Right lobe of liver (tissue), 6 donors: ENCODE data around the gene PPP4R3C. TPM values are rescaled to one million over a fixed set of nuclear protein-coding genes. Genes with fewer than 3 reads are reported as not detected.
"Not testable (repeated sequence)": the region's sequence is repeated elsewhere in the genome, so short reads cannot be mapped to it uniquely, and the experiment has no call there.

ENCODE experiments used
- ATAC-seq, 4 donors: fragments of 200-7000 bp; cut with Tn5 transposase; one replicate each; pipeline ENCODE4 v1.9.1; 2020; ENCODE audit warnings: mild to moderate bottlenecking in 4 of 4, moderate library complexity in 4 of 4
- DNase-seq, 3 donors: peaks; one replicate each; pipeline ENCODE4 v3.0.0-alpha.2; 2020
- H3K27ac ChIP-seq, 3 donors: fragments of 200-600 bp; one replicate each; pipeline ENCODE4 v1.8.0; 2022
- H3K27me3 ChIP-seq, 2 donors: fragments of 200-600 bp; one replicate each; pipeline ENCODE4 v1.8.0; 2022
- H3K36me3 ChIP-seq, 4 donors: fragments of 200-600 bp; sonication (generic) in 1 of 4; one replicate each; pipeline versions ENCODE4 v1.5.1 to v1.8.0; 2017 to 2022; ENCODE audit warnings: control low read depth in 1 of 4
- H3K4me1 ChIP-seq, 4 donors: fragments of 200-600 bp; sonication (generic) in 1 of 4; one replicate each; pipeline versions ENCODE4 v1.5.1 to v1.8.0; 2017 to 2022; ENCODE audit warnings: control low read depth in 1 of 4
- H3K4me3 ChIP-seq, 3 donors: fragments of 200-600 bp; one replicate each; pipeline ENCODE4 v1.8.0; 2022
- H3K9me3 ChIP-seq, 4 donors: fragments of 200-600 bp; sonication (generic) in 1 of 4; one replicate each; pipeline versions ENCODE4 v1.5.1 to v1.8.0; 2017 to 2022; ENCODE audit warnings: control low read depth in 1 of 4
- CTCF ChIP-seq, 4 donors: fragments of 200-600 bp in 3 of 4; fragments of 450-650 bp in 1 of 4; IDR thresholded peaks; one replicate each; pipeline versions ENCODE4 v1.5.1 to v1.8.0; 2016 to 2022; ENCODE audit warnings: antibody characterized with exemption in 4 of 4, mild to moderate bottlenecking in 2 of 4
- POLR2A ChIP-seq: fragments of 450-650 bp; IDR thresholded peaks from one replicate; pipeline ENCODE4 v1.6.1; 2017; ENCODE audit warnings: antibody characterized with exemption, mild to moderate bottlenecking
- WGBS: methylation state at CpG from one replicate; pipeline ENCODE4 v1.1.6; 2018; ENCODE audit warnings: low coverage, low lambda C conversion rate; ENCODE audit not compliant: insufficient coverage; ENCODE audit errors: missing lambda C conversion rate; 5-methylcytosine and 5-hydroxymethylcytosine counted together
- intact Hi-C, 2 donors: fragments of 100-400 bp; cut with DNase I; formaldehyde crosslinking; loops; one replicate each; pipeline versions ENCODE4 v1.11.2 to v1.14.1; 2022
- long read RNA-seq: library from polyadenylated mRNA; unstranded; transcript quantifications from one replicate; pipeline ENCODE4 v2.0.0, GENCODE V29; 2019
- total RNA-seq, 6 experiments: library from RNA; depleted of rRNA in 2 of 6; stranded (reverse); fragments of >200 nt in 2 of 6; fragmentation: NEBNext Ultra II Directional in 3 of 6; extraction: Animal tissue kit (Norgen Biotek cat#: 25700) in 3 of 6; gene quantifications; one replicate each; pipeline versions ENCODE4 v1.1.0 to v1.2.4, GENCODE V29; 2016 to 2023
- donor health status: DM: no; HTN: yes; CAD: no.
- donor health status: DM: no; HTN: no; CAD: no.
- donor health status: DM: no; HTN: no; CAD: no.
- donor health status: DM: no; HTN: yes; CAD: no.
- donor health status: DM: no; HTN: yes; CAD: no.

Gene PPP4R3C
- not detected for total RNA-seq
- long read RNA-seq: 0 reads

GRCh38 chrX:27463187-27463586 lies at the start of gene PPP4R3C:
Gene PPP4R3C, minus strand, starts transcription at chrX:27463341. Its CDS starts 45 bp downstream, at chrX:27463296.
- Histone ChIP-seq H3K27ac (no peak within 1 kb of the TSS), H3K9me3 (no peaks in the 10 kb centered on the region), H3K27me3 (no peaks in the 10 kb centered on the region), H3K4me3 (no peak within 1 kb of the TSS), H3K4me1 (no peaks in the 10 kb centered on the region), H3K36me3 (no peaks in the 10 kb centered on the region)
- 33% methylated on average over 2 of the region's 14 CpGs for WGBS
- DNase-seq: no peak
- intact Hi-C loops: no loop called here
- ATAC-seq: no peak
- TF ChIP-seq POLR2A: no peak
- TF ChIP-seq CTCF (IDR thresholded peaks at IDR 0.05): no peak

DNA sequence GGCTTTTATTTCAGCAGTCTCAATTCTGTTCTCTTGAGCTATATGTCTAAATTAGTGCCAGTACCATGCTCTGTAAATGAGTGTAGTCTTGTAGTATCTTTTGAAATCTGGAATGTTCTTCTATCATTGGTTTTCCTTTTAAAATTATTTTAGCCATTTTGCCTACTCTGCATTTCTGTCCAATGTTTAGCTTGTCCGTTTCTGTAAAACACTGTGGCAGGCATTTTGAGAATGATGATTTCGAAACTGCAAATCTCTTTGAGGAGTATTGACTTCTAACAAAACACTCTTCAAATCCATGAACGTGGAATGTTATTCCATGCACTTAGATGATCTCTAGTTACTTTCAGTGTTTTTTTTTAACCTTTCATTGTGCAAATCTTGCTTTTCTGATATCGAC lies 28.3 kb upstream of the PPP4R3C start:
- TF ChIP-seq POLR2A (no peak), CTCF (IDR thresholded peaks at IDR 0.05) (no peak)
- intact Hi-C loops: no loop called here
- no peak for ATAC-seq
- Histone ChIP-seq H3K36me3 (no peaks in the 10 kb centered on the region), H3K4me1 (no peaks in the 10 kb centered on the region), H3K4me3 (no peak overlapping the region), H3K27ac (no peak overlapping the region), H3K9me3 (no peaks in the 10 kb centered on the region), H3K27me3 (no peaks in the 10 kb centered on the region)
- no peak for DNase-seq
- 30% methylated on average over 4 of the region's 4 CpGs for whole genome bisulfite sequencing

- no peak overlapping the region for H3K4me3 ChIP-seq
- TF ChIP-seq CTCF (IDR thresholded peaks at IDR 0.05) (no peak), POLR2A (no peak)
- WGBS: 24% methylated on average over 1 of the region's 1 CpG
- H3K36me3 ChIP-seq: no peaks in the 10 kb centered on the region
- H3K9me3 ChIP-seq: no peaks in the 10 kb centered on the region
- no peak overlapping the region for H3K27ac ChIP-seq
- no peaks in the 10 kb centered on the region for H3K4me1 ChIP-seq
- intact Hi-C loops: no loop called here
- ATAC-seq (no peak), DNase-seq (no peak)
- no peaks in the 10 kb centered on the region for H3K27me3 ChIP-seq
Measured at GRCh38 chrX:27466051-27466450, 2.9 kb upstream of the PPP4R3C start.

DNA sequence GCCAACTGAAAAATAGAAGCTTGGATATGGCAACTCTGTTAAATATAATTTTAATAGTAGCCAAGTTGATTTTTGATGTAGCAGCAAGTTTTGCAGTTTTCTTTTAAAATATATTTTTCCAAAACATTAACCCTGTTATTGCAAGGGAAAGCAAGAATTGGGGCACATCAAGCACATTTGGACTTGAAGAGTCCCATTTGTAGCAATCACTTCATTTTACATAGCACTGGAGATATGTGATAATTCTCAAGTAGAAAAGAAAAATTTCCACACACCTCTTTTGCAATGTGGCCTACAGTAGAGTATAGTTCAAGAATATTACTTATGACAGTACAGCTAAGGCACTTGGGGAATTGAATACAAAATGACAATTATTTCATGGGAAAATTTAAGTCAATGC lies 1.9 kb upstream of the PPP4R3C start:
- DNase-seq (no peak), ATAC-seq (no peak)
- Histone ChIP-seq H3K27ac (no peak overlapping the region), H3K4me3 (no peak overlapping the region), H3K27me3 (no peaks in the 10 kb centered on the region), H3K4me1 (no peaks in the 10 kb centered on the region), H3K36me3 (no peaks in the 10 kb centered on the region), H3K9me3 (no peaks in the 10 kb centered on the region)
- TF ChIP-seq CTCF (IDR thresholded peaks at IDR 0.05): no peak
- no peak for TF ChIP-seq POLR2A
- intact Hi-C loops: no loop called here

DNA sequence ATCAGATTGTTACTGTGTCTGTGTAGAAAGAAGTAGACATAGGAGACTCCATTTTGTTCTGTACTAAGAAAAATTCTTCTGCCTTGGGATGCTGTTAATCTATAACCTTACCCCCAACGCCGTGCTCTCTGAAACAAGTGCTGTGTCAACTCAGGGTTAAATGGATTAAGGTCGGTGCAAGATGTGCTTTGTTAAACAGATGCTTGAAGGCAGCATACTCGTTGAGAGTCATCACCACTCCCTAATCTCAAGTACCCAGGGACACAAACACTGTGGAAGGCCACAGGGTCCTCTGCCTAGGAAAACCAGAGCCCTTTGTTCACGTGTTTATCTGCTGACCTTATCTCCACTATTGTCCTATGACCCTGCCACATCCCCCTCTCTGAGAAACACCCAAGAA lies 4.0 kb downstream of the PPP4R3C start:
- H3K9me3 ChIP-seq, H3K27me3 ChIP-seq, intact Hi-C loops, DNase-seq, H3K27ac ChIP-seq, H3K36me3 ChIP-seq, H3K4me1 ChIP-seq, ATAC-seq, H3K4me3 ChIP-seq: not testable (repeated sequence)
- 26% methylated on average over 3 of the region's 5 CpGs for WGBS

DNA sequence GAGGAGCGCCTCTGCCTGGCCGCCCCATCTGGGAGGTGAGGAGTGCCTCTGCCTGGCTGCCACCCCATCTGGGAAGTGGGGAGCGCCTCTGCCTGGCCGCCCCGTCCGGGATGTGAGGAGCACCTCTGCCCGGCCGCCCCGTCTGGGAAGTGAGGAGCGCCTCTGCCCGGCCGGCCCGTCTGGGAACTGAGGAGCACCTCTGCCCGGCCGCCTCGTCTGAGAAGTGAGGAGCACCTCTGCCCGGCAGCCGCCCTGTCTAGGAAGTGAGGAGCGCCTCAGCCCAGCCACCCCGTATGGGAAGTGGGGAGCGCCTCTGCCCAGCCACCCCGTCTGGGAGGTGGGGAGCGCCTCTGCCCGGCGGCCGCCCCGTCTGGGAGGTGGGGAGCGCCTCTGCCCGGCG lies 4.6 kb downstream of the PPP4R3C start:
- H3K4me3 ChIP-seq, H3K9me3 ChIP-seq, H3K27me3 ChIP-seq, ATAC-seq, H3K36me3 ChIP-seq, intact Hi-C loops, H3K4me1 ChIP-seq, DNase-seq, H3K27ac ChIP-seq: not testable (repeated sequence)
- WGBS: no CpG with 5 or more reads among the region's 30 CpGs
